Urothelium cell line (cell line): Measurements from ENCODE around the gene TEF.

Experiments used
- DNase-seq: peaks from one replicate; pipeline ENCODE4 v3.0.0; 2011; ENCODE audit warnings: low spot score, mixed read lengths
- FAIRE-seq: peaks from 2 replicates; lab custom pipeline; 2011; peaks lifted over from hg19 to GRCh38; lab: Jason Lieb, UNC

The TEF gene

DNA sequence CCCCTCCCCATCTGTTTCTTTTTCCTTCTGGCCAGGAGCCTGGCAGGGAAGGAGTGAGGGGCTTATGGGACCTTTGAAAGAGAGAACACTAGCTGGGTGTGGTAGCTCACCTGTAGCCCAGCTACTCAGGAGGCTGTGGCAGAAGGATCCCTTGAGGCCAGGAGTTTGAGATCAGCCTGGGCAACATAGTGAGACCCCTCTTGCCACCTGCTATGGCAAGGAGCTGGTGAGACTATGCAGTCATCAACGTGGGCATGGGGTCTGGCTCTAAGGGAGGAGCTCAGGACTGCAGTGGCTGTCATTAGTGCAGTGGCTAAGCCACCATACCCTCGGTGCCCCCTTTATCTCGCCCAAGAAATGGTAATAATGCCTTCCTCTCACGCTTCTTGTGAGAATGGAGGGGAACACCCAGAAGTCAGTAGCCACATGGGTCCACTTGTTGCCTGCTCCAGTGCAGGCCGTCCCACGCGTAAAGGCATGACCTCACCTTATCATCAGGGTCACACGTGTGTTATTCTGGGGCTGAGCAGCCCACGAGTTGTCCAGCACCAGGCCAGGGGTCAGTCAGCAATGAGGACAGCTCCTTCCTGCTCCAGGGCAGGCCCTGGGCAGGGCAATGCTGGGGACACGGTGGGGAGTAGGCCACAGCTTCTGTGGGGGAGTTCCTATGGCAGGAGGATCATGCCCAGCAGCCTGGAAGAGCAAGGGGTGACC is 27.7 kb upstream of the TEF start:
- FAIRE-seq (peak; percentile 77), DNase-seq (no peak)

GRCh38 chr22:41354979-41355378 is 26.8 kb upstream of the TEF start:
- no peak for FAIRE-seq
- no peak for DNase-seq

DNA sequence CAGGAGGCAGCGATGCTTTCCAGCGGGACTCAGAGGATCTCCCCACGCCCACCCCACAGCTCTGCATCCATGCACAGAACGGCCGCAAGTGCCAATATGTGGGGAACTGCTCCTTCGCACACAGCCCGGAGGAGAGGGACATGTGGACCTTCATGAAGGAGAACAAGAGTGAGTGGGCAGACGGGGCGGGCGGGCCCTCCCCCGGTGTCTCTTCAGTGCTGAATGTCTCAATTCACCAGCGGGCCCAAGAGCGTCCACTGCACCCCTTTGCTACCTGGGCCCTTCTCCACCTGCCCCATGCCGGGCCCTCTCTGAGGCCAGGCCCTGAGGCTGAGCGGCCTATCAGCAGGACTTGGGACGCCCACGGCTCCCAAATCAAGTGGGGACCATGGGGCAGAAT is 25.8 kb upstream of the TEF start:
- DNase-seq (no peak), FAIRE-seq (no peak)

DNA sequence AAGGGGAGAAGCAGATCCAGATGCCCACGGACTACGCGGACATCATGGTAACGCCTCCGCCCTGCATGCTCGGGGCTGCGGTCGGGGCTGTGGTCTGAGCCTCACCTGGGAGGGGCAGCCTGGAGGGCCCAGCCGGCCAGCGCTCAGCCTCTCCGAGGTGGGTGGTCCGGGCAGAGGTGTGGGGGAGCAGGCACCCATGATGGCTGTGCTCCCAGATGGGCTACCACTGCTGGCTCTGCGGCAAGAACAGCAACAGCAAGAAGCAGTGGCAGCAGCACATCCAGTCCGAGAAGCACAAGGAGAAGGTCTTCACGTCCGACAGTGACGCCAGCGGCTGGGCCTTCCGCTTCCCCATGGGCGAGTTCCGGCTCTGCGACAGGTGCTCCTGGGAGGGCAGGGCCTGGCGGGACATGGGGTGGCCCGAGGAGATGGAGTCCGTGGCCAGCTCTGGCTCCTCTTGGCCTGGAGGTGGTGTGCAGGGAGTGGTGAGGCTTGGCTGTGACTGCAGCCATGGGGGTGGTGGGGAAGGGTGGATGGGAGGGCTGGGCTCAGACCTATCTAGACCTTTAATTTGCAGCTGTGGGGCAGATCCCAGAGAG is 25.2 kb upstream of the TEF start:
- DNase-seq (no peak), FAIRE-seq (no peak)

- DNase-seq = no peak
Measured at GRCh38 chr22:41357191-41357590, 24.6 kb upstream of the TEF start.

DNA sequence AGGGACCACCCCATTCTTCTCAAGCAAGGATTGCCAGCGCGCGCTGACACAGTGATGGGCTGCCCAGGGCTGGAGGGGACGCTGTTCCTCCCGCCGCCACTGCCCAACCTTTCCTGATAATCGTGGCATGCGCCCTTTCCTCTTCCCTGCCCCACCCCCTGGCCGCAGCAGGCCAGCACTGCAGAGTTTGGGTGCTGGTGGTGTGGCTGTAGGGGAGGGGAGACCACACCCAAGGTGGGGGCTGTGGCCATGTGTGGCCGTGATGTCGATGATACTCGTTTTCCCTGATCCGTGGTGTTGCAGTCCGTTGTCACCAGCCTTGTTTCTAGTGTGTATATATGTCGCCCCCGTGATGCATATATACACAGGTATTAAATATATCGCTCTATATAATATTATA is 22.8 kb upstream of the TEF start:
- FAIRE-seq = no peak
- no peak for DNase-seq

More at GRCh38 chr22:41357191-41357590, 24.6 kb upstream of the TEF start:
- no peak for FAIRE-seq

DNA sequence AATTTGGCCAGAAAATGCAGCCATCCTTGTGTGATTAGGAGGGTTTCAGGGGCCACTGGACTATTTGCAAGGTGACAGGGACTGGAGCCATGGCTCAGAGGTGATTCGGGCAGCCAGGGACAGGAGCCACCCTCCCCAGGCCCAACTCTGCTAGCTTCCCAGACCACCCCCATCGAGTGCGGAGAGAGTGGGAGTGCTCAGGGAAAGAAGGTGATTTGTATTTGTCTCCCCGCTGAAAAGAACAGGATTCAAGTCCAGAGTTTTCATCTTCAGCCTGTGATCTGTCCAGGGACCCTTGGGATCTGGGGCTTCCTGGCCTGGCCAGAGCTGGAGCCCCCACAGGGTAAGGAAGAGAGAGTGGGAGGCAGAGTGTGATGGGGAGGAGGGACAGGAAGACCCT is 22.4 kb upstream of the TEF start:
- FAIRE-seq = no peak
- no peak for DNase-seq

DNA sequence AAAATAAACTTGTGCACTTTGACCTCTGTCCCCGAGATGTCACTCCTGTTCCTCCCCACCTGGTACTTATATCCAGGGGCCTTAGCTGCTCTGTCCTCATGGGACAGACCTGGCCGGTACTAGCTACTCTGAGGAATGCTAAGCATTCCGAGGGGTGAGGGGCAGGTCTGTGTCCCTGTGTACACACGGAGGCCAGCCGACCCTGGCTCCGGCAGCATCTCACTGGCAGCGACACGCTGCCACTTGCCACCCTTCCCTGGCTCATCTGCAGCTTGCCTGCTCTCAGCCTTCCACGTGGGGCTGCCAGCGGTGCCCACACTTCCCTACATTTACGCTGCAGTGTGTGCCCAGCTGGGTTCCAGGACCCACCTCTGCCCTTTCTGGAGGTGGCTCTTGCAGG is 21.6 kb upstream of the TEF start:
- no peak for FAIRE-seq
- peak; percentile 38 for DNase-seq

- FAIRE-seq (peak; percentile 23), DNase-seq (no peak)
Measured at GRCh38 chr22:41361716-41362310, 19.9 kb upstream of the TEF start.

DNA sequence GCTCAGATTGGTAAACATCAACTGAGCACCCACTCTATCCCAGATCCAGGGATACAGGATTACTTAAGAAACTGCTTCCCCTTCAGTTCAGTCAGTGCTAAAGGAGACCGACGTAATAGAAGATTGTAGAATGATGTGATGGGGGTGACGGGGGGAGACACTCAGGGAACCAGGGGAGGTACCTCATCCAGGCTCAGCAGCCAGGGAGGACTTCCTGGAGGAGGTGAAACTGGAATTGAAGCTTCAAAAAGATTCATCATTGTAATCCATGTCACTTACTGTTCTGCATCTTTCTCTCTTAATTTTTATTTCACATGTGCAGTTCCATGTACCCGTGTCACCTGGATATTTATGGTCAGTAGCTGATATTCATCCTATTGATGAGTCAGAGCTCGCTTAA is 19.1 kb upstream of the TEF start:
- DNase-seq = no peak
- no peak for FAIRE-seq

DNA sequence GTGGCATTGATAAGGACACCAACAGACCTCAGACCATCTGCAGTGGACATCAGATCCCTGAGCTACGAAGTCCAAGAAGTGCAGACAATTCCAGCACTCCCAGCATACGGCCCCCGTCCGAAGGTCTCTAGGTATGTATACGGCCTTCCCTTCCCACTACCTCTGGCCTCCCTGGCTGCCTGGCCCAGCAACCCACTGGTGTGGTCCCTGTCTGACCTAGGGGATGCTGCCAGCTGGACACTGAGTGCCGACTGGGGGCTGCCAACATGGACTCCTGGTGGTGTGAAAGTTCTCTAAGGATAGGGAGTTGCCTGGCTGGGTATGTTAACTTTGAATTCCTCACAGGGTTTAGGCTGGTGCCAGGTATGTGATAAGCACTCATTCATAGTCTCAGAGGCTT is 17.5 kb upstream of the TEF start:
- FAIRE-seq (peak; percentile 20), DNase-seq (no peak)

GRCh38 chr22:41364955-41365354 is 16.8 kb upstream of the TEF start:
- FAIRE-seq = no peak
- DNase-seq = no peak

DNA sequence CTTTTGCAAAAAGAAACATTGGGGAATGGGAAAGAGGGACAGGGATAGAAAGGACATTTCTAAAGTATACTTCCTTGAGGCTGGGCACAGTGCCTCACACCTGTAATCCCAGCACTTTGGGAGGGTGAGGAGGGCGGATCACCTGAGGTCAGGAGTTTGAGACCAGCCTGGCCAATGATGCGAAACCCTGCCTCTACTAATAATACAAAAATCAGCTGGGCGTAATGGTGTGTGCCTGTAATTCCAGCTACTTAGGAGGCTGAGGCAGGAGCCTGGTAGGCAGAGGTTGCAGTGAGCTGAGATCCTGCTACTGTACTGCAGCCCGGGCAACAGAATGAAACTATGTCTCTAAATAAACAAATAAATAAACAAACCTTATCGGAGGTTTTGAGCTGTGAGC is 16.3 kb upstream of the TEF start:
- DNase-seq (no peak), FAIRE-seq (no peak)

DNA sequence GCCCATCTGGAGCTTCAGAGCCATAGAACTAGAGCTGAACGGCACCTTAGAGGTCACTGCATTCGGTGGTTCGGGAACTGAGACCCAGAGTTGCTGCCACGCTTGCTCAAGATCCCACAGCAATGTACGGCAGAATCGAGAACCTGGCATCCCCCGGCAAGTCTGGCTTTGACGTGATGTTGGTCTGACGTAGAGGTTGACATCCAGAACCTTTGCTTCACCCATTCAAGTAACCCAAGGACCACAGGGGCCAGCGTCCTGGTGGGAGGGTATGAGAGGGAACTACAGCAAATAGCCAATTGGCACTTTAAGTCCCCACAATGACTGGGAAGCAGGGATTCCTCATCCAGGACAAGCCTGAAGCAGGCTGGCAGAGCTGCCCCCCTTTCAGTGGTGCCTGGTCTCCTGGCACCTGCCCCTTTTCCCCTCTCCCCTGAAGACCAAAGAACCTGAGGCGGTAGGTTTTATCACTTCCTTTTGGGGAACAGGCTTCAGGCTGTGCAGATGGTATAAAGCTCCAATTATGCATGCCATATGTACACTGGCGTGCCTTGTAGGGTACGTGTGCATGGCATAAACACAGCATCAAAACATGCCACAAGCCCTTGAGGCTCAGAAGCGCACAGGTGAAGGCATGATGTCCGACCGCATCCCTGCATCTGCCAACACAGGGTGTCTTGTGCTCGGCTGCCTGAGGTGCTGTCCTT is 15.3 kb upstream of the TEF start:
- no peak for DNase-seq
- FAIRE-seq = no peak

DNA sequence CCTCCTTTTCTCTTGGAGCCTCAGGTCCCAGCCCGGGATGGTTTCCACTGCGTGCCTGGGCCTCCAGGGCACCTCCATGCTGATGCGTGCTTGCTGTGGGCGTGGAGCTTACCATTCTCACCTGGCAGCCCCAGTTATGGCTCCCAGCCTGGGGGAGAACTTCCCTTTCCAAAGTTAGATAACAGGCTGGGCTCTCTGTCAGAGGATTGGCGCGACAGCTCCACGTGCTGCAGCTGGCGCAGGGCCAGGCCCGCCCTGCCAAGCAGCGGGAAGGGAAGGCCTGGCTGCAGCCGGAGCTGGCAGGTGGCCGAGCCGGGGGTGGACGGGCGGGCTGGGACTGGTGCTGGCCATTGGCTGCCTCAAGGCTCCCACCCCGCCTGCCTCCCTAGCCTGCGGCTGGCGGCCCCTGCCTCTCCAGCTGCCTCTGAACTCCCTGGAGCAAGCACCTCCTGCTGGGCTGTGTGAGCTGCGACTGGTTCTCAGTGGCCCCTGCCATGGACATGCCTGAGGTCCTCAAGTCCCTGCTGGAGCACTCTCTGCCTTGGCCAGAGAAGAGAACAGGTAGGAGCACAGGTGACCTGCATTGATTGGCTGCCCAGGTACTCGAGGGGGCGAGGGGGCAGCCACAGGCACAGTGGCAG is 14.6 kb upstream of the TEF start:
- peak; percentile 98 for DNase-seq
- peak; percentile 94 for FAIRE-seq

GRCh38 chr22:41367680-41368542 is 13.8 kb upstream of the TEF start:
- DNase-seq (peak; percentile 57), FAIRE-seq (peak; percentile 44)

DNA sequence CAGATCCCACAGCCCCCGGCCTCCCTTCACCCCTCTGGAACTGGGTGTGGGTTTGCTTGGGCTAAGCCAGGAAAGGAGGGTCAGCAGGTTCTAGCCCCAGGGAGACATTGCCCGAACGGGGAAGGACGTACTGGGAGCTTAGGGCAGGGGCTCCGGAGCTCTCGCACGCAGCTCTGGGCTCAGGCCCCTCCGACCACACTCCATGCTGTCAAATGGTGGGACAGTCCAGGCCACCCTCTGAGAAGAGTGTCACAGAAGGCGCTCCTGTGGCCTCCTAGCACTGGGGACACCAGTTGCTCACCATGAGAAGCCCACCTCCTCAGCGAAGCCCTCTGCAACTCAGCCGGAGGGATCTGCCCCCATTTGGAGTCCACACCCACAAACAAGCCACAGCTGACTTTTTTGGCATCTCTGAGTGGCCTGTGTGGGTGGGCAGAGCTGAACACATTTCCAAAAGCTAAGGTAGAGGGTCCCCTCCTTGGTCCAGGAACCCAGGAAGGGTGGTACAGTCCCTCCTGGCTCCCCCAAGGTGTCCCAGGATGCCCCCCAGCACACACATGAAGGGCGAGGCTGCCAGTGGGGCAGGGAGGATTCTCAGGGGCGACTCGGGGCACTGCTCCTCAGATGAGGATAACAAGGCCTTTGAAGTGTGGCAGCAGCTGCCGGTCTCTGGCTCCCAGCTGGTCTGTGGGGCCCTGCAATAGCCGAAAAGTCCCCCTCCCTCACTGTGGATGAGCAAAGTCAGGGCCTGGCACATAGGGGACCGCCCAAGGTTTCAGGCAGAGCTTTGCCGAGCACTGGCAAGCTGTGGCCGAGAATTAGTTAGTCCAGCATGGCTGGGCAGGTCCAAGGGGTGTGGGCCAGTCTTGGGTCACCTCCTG is 13.0 kb upstream of the TEF start:
- no peak for FAIRE-seq

DNA sequence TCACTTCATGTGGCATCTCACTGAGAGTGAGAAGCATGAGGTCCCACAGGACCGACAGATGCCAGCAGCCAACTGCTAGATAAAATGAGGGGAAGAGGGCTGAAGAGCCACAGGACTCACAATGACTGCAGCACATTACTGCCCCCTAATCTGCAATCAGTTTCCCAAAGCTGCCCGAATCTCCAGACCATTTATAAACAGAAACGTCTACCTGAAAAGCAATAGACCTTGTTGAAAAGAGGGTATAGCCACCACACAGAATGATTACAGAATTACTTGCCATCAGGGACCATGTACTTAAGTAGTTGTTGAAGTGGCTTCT is 12.4 kb upstream of the TEF start:
- no peak for DNase-seq
- no peak for FAIRE-seq

More for the DNA sequence above, 13.0 kb upstream of the TEF start:
- no peak for DNase-seq

GRCh38 chr22:41369837-41370236 is 11.9 kb upstream of the TEF start:
- DNase-seq = no peak

GRCh38 chr22:41377846-41378245 is 3.9 kb upstream of the TEF start:
- FAIRE-seq = no peak
- DNase-seq = no peak

More at GRCh38 chr22:41369837-41370236, 11.9 kb upstream of the TEF start:
- FAIRE-seq = no peak
